IPS-NIHi11 (cell line): ENCODE measurements around the gene PAMR1.
A peak's percentile ranks its signal among the peaks of the same experiment; 100 is the strongest.
"Not testable (repeated sequence)": the region's sequence is repeated elsewhere in the genome, so short reads cannot be mapped to it uniquely, and the experiment has no call there.

Experiments used
- DNase-seq: peaks from one replicate; pipeline ENCODE4 v3.0.0; 2012; ENCODE audit warnings: mixed read lengths, low spot score

The PAMR1 gene

DNA sequence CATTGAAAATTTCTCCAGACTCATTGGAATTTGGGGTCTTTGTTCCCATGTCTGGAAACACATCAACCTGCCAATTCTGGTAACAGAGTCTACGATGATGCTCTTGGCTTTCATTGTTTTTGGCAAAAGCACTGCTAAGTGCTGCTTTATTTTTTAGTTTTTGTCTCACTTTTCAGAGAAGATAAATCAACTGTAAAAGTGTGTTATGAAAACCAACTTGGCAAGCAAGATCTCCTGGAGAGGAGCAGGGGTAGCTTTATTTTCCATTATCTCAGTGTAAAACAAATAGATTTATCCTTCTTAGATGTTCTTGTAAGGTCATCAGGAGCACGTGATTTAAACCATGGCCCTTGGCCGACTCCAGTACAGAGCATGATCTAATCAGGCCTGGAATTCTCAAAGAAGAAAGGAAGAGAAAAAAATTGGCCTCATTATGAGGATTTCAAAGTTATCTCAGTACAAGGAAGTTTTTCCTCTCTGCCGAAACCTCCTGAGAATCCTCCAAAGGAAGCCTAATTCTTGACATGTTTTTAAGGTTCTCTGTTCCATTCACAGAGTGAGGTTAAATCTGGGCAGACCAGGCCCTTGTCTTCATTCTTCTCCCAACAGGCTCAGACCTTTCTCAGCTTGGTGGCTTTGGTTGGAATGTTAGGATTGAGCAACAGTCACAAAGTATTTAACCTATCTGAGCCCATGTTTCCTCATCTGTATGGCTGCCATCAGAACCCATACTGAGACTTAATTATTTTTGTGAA, 16.4 kb upstream of the PAMR1 start:
- DNase-seq = no peak

DNA sequence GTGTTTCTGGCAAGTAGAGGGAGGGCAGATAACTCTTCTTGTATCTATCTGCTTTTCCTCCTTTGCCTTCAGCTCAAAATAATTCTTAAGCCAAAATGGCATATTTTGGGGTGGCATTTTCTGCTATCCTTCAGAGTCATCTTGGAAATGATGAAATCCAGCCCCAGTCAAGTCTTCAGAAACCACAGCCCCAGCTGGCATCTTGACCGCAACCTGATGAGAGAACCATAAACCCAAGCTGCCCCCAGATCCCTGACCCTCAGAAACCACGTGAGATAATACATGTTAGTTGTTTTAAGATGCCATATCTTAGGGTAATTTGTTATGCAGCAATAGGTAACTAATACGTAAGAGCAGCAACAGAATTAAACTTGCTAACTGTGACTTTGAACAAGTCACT, 15.1 kb upstream of the PAMR1 start:
- DNase-seq = no peak

DNA sequence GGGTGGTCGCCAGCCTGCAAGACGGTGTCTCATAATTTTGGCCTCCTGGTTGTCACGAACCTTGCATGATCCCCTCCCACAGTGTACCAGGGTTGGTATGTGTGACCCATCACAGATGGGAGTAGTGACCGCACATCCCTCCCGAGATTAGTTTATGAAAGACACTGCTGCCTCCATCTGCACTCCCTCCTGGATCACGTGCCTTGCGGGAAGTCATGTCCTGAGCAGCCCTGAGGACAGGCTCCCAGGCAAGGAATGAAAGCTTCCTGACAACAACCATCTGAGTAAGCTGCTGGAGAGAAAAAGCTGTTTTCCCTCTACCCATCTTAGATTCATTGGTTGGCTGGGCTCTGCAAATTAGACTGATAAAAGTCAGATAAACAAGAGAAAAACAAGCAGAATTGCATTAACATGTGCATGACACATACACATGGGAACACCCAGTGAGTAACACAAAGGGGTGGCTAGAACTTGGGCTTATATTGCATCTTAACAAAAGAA, 14.4 kb upstream of the PAMR1 start:
- no peak for DNase-seq

DNA sequence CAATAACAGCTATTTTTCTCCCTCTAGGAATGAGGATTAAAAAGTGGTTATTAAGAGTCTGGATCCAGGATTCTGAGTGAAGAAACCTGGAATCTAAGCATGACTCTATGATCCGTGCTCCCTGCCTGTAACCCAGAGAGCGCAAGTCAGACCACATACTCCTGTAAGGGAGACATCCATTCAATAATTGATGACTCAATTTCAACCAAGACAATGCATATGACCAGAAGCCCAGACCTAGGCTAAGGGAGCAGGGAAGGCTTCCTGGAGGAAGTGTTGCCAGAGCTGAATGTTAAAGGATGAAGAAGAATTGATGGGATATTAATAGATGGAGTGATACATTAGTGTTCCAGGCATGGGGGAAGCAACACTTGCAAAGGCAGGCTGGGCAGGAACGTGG, 13.8 kb upstream of the PAMR1 start:
- DNase-seq = no peak

DNA sequence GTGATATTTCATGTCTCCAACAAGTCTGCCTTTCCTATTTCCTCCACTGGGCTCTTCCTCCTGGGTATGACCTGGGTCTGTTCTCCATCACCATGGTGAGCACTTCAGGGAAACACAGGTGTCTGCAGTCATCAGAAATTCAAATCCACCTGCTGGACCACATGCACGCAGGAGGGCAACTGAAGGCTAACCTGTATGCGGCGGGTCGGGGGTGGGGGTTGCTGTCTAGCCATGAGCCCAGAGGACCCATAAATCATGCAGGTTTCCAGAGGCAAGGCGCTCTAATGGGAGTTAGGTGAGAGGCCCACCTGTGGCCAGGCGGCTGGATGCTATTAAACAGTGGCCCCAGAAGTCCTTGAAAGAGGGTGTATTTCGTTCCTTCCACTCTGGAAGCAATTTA, 11.1 kb upstream of the PAMR1 start:
- no peak for DNase-seq

DNA sequence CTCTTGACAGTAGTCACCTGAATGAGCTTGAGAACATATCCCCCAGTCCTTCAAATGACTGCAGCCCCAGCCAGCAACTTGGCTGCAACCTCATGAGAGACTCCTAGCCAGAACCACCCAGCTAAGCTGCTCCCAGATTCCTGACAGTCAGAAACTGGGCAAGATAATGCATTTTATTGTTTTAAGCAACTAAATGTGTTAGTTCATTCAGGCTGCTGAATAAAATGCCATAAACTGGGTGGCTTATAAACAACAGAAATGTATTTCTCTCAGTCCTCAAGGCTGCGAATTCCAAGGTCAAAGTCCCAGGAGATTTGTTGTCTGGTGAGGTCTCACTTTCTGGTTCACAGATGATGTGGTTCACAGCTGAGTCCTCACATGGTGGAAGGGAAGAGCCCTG, 5.8 kb upstream of the PAMR1 start:
- no peak for DNase-seq

DNA sequence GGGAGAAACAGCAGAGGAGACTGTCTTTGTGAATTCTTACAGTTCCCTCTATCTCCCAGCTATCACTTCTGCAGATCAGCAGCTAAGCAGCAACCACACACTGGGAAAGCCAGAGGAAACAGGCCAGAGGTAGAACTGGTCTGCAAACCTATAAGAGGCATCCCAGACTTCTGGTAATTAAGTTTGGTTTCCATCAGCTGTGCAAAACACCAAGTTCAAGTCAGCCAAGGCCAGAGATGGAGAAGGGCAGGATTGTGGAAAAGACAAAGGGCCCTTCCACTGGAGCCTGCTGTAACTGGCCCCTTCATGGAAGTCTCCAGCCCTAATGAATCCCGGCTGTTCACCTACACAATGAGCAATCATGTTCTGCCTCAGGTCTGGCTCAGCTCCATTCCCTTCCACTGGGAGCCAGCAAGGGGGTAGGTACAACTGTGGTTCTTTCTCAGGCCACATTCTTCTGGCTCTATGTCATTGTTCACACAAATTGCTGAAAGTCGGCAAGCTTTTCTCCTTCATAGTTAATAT, 4.6 kb upstream of the PAMR1 start:
- peak; percentile 29 for DNase-seq

DNA sequence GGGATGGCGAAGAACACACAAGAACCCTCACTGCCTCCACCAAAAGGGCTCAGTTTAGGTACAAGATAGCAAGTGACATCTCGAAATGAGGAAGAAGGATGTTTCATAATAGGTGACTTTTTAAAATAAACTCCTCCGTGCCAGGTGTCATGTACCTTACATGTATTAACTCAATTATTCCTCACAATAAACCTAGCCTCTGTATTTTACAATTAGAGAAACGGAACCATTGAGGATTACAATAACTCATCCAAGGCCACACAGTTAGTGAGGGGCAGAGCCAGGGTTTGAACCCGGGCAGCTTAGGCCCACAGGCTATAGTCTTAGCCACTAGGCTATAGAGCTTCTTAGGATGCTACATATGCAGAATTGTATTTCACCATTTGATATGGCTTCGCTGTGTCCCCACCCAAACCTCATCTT, 965 bp upstream of the PAMR1 start:
- no peak for DNase-seq

DNA sequence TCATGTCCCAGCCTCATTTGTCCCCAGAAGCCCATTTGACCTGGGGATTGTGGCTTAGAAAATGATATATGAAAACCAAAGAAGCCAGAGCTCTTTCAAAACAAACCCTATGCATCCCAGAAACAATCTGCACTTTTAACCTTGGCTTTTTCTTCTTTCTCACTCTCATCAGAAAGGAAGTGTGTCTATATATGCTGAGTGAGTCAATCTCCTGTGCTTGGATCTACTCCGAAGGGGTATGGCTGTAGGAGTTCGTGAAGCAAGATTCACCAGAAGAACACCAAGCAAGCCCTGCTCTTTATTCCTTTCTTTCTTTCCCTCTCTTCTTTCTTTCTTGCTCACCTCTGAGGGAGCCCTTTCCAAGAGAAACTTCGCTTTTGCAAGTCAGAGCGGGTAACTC, 636 bp downstream of the PAMR1 start:
- DNase-seq = no peak

DNA sequence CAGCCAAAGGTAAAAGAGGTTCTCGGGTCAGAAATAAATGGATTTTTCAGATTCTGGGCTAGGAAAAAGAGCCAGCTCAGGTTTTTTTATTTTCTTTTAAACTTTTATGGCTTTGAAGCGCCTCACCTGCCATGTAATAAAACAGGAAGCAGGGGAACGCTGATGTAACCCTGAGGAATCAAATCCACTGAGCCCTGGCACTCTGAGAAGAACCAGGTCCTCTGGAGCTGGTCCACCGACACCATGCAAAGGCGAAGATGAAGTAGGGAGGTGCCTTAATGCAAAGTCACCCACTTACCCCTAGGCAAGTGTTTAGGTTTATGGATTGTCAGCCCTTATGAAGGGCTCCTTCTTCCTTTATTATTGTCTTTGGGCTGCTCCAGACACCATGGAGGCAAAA, 1.6 kb downstream of the PAMR1 start:
- DNase-seq = no peak

DNA sequence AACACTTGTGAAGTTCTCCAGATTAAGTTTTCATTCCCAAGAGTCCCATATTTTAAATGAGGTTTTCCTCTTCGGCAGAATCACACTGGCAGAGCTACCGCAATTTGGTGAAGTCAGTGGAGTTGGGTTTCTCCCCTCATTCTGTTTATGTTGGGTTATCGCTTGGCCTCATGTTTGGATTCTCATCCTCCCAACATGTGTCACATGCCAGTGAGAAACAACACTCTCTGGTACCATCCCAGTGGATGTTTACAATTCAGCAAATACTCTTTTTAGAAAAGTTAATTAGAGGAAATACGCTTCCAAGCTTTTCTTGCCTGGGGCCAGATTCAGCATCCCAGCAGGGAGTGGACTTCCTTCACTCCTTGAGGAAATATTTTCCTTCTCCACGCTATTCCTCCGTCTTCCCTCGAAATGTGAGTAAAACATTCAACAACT, 2.1 kb downstream of the PAMR1 start:
- DNase-seq = no peak

DNA sequence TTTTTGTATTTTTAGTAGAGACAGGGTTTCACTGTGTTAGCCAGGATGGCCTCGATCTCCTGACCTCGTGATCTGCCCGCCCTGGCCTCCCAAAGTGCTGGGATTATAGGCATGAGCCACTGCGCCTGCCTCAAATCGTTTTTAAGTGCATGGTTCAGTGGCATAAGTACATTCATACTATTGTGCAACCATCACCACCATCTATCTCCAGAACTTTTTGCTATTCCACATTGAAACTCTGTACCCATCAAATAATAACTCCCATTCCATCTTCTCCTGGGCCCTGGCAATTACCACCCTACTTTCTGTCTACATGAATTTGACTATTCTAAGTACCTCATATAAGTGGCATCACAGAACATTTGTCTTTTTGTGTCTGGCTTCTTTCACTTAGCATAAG, 3.3 kb downstream of the PAMR1 start:
- DNase-seq = not testable (repeated sequence)

DNA sequence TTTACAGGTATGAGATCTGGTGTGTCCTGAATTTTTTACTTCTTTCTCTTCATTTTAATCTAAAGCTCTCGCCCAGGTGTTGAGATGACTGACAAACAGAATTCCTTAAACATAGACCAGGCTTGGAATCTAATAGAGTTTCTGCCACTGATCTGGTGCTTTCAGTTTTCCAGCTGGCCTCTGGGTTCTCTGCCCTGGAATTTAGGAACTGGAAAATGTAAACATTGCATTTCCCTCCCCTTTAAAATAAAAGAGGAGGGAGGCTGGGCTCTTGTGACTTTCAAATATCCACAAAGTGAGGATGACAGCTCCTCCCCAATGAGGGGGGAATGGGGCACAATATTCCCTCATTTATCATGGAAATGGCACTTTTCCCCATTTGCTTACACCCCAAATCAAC, 5.0 kb downstream of the PAMR1 start:
- no peak for DNase-seq

DNA sequence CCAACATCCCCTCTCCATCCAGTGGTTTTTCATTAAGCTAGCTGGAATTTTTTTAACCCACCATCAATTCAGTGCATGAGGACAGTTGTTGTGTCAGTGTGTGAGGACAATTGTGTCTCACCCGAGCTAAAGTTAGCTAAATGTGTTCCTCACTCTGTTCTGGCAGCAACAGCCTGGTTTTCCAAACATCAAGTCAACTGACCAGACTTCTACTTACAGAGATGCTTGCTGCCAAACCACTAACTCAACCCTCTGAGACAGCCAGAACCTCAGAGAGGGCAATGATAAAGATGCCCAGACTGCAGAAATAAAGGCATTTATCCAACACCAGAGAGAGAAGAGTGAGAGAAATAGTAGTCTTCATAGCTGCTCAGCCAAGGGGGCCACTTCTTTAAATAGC, 6.7 kb downstream of the PAMR1 start:
- no peak for DNase-seq

DNA sequence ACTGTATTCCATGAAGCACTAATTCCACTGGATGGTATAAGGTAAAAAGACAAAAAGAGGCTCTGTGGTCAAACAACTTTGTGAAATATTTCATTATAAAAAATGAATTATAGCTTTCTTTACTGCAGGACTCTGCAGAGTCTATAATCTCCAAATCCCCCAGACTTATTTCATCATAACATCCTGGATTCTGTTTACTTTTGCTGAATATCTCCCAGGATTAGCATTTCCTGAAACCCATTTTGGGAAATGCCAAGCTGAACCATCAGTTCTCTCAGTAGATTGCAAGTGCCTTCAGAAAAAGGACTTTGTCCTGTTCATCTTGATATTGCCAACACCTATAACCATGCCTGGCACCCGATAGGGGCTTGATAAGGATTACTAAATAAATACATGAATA, 7.9 kb downstream of the PAMR1 start:
- no peak for DNase-seq

DNA sequence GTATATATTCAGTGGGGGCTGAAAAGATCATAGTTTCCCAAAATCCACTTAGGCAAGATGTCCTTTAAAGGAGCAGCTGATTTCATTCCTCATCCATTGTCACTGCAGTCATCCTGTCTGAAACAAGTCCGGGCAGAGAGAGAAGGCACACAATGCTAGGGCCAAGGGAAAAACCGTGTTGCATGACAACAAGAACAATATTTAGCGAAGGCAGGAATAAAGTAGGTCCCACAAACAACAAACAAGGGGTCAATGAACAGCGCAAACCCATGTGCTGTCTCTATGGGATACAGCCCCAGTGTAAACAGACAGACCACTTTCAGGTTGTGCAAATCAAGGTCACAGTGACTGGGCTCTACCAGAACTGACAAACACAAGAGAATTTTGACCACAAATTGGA, 9.0 kb downstream of the PAMR1 start:
- no peak for DNase-seq

DNA sequence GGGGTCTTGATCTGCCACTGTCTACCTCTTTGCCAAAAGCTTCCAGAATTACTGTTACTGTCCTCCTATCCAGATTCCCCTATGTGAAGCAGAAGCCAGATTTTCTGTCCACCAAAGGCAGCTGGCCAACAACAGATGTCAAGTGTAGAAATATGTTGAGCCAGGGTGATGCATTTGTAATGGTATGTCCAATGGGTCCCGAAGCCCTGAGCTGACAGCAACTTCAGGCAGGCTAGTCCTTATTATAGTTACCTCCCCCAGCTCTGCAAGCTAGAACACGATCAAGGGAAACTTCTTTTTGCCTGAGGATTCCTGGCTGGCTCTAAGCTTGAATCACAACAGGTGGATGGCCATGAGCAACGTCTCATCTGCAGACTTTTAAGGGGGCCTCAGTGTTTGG, 10.2 kb downstream of the PAMR1 start:
- DNase-seq = no peak

DNA sequence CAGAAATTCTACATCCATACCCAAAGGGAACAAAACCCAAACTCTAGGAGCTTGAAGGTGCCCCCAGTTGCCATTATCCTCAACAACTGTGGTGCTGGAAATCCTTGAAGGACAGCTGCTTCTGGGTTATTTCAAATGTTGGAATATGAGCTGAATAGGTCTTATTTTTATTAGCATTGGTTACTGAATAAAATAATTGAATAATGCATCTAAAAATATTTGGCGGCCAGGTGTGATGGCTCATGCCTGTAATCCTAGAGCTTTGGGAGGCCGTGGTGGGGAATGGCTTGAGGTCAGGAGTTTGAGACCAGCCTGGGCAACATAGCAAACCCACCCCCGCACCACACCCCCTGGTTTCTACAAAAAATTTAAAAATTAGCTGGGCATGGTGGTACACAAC, 10.9 kb downstream of the PAMR1 start:
- DNase-seq = no peak

DNA sequence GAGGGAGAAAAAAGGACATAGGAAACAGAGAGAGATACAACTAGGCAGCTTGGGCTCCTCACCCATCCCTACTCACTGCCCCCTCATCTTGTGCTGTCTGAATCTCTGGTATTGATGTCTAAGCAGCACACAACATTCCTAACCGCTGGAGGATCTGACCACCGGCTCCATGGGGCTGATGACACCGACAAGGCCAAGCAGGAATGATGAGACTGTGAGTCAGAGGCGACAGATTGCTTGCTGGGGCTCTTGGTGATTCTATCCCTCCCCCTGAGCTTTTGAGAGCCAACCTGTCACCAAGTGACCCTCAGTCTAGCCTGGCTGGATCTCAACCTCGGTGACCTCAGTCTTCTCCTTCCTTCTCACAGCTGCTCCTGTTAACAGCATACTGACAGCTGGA, 13.8 kb downstream of the PAMR1 start:
- DNase-seq = no peak

DNA sequence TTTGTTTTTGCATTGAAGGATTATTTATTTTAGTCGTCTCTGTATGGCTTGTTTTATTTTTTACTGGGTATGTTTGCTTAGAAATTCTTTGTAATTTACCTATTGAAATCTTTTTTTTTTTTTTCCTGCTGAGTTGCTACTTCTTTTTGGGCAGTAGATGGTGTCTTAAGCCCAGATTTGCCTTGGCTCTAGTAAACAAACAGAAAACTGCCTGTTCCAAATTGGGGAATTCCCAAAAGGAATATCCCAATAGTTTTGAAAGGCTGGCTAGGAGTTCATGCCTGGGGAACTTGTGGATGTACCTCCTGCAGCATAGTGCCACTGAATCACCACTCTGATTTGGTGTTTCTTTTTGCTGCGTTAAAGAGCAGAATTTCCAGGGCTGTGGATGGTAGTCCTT, 17.7 kb downstream of the PAMR1 start:
- no peak for DNase-seq

DNA sequence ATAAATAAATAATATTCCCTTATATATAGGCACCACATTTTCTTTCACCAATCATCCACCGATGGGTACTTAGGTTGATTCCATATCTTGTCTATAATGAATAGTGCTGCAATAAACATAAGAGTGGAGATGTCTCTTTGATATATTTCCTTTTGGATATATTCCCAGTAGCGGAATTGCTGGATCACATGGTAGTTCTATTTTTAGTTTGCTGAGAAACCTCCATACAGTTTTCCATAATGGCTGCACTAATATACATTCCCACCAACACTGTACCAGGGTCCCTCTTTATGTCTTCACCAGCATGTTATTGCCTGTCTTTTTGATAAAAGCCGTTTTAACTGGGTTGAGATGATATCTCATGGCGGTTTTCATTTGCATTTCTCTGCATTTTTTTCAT, 23.6 kb downstream of the PAMR1 start:
- no peak for DNase-seq

DNA sequence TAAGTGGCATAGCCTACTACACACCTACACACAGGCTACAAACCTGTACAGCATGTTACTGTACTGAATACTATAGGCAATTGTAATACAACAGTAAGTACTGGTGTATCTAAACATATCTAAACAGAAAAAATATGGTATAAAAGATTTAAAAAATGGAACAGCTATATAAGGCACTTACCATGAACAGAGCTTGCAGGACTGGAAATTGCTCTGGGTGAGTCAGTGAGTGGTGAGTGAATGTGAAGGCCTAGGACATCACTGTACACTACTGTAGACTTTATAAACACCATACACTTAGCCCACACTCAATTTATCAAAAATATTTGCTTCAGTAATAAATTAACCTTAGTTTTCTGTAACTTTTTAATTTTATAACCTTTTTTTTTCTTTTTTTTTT, 24.7 kb downstream of the PAMR1 start:
- no peak for DNase-seq

DNA sequence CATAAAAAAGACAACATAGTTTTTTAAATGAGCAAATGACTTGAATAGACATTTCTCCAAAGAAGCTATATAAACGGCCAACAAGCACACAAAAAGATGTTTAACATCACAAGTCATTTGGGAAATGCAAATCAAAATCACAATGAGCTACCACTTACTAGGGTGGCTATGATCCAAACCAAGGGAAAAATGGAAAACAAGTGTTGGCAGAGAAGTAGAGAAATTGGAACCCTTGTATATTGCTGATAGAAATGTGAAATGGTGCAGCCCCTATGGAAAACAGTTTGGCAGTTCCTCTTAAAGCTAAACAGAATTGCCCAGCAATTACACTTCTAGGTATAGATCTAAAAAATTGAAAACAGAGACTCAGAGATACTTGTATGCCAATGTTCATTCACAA, 29.0 kb downstream of the PAMR1 start:
- no peak for DNase-seq

DNA sequence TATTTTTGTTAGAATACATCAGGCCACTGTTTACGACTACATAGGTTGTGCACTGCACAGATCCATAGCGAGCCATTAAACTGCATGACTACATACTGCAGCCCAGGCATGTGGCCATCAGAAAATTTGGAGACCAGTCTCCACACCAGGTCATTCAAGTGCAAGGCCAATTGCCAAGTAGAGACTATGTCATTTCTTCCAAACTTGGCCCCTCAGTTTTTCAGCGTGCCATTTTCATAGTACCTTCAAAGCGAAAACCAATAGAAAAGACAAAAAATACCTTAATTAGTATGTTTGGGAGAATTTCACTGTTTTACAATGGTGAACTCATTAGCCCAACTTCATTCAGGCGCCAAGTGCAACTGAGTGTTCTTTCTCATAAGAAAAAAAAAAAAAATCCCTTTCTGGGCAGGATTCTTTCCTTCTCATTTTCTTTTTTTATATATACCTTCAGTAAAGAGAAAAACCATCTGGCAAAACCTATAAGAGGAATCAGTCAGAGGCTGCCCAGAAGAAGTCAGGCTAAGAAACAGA, 30.4 kb downstream of the PAMR1 start:
- DNase-seq = no peak
